ENCODE measurements around the gene PRKAG1. TPM values are rescaled to one million over a fixed set of nuclear protein-coding genes. Genes with fewer than 3 reads are reported as not detected.

The PRKAG1 gene
- total RNA-seq, 1 experiment from 2014 or later, result 57.3 TPM

GRCh38 chr12:48988030-48988649 is 30.4 kb downstream of the PRKAG1 start:
- Histone ChIP-seq H3K36me3 (ENCODE audit: control insufficient read depth, insufficient read depth, low read length) (no peaks in the 10 kb centered on the region), H3K4me1 (ENCODE audit: control insufficient read depth, insufficient read depth, low read length) (no peaks in the 10 kb centered on the region), H3K4me3 (ENCODE audit: low read depth in 2 of 2, low read length in 2 of 2) (no peak overlapping the region), H3K27ac (ENCODE audit: low read length) (no peak overlapping the region), H3K27me3 (ENCODE audit: control insufficient read depth, insufficient read depth, low read length) (peaks cover 8% of the 10 kb centered on the region), H3K9me3 (ENCODE audit: control insufficient read depth, insufficient read depth, low read depth, low read length) (no peaks in the 10 kb centered on the region)
- in situ Hi-C loops (cut with HindIII; ENCODE audit: low pct_unique_long_range_greater_than_20kb, low sequenced_read_pairs) (no loop called here), intact Hi-C loops (cut with micrococcal nuclease; ENCODE audit: unreplicated experiment) (no loop called here)
- BruUV-seq (replicated peaks), result no TSS peak
- DNase-seq (ENCODE audit: low read depth, low spot score) (no peak), ATAC-seq (peak; percentile 65)
- ChIA-PET CTCF (interaction anchor here (0.5 to 2.0 kb wide), 19 partner anchors 8 to 433 kb away, joined by 3 to 12 read pairs (median 4); partner anchors contain the start of genes DDN, WNT1 and WNT10B), POLR2A (no interaction called here)
- TF ChIP-seq REST (IDR thresholded peaks at IDR 0.05; ENCODE audit: insufficient read depth in 1 of 2, low read depth in 2 of 2, low read length in 1 of 2), result no peak
- TF ChIP-seq POLR2AphosphoS5 (IDR thresholded peaks at IDR 0.05; ENCODE audit: low read depth, low read length), result no peak
- peak; percentile 95 for TF ChIP-seq CTCF (IDR thresholded peaks at IDR 0.05)
- no peak for TF ChIP-seq TCF7L2 (IDR thresholded peaks at IDR 0.05; ENCODE audit: low read depth, low read length)
- no peak for TF ChIP-seq SIN3A (IDR thresholded peaks at IDR 0.05; ENCODE audit: borderline replicate concordance, insufficient read depth, low read depth, low read length)

GRCh38 chr12:48986720-48987291 is 31.8 kb downstream of the PRKAG1 start:
- DNase-seq (ENCODE audit: low read depth, low spot score), result no peak
- Histone ChIP-seq H3K4me3 (ENCODE audit: low read depth in 2 of 2, low read length in 2 of 2) (no peak overlapping the region), H3K36me3 (ENCODE audit: control insufficient read depth, insufficient read depth, low read length) (no peaks in the 10 kb centered on the region), H3K27ac (ENCODE audit: low read length) (no peak overlapping the region), H3K4me1 (ENCODE audit: control insufficient read depth, insufficient read depth, low read length) (no peaks in the 10 kb centered on the region), H3K9me3 (ENCODE audit: control insufficient read depth, insufficient read depth, low read depth, low read length) (no peaks in the 10 kb centered on the region), H3K27me3 (ENCODE audit: control insufficient read depth, insufficient read depth, low read length) (peaks cover 11% of the 10 kb centered on the region)
- intact Hi-C loops (cut with micrococcal nuclease; ENCODE audit: unreplicated experiment) (no loop called here), in situ Hi-C loops (cut with HindIII; ENCODE audit: low pct_unique_long_range_greater_than_20kb, low sequenced_read_pairs) (no loop called here)
- no peak for ATAC-seq
- BruUV-seq (replicated peaks), result no TSS peak
- CTCF ChIA-PET, result interaction anchor here (1.4 kb wide), 1 partner anchor 10 kb away, joined by 6 read pairs; no protein-coding TSS in a partner anchor
- TF ChIP-seq TCF7L2 (IDR thresholded peaks at IDR 0.05; ENCODE audit: low read depth, low read length) (no peak), SIN3A (IDR thresholded peaks at IDR 0.05; ENCODE audit: borderline replicate concordance, insufficient read depth, low read depth, low read length) (no peak), POLR2AphosphoS5 (IDR thresholded peaks at IDR 0.05; ENCODE audit: low read depth, low read length) (no peak), REST (IDR thresholded peaks at IDR 0.05; ENCODE audit: insufficient read depth in 1 of 2, low read depth in 2 of 2, low read length in 1 of 2) (no peak), CTCF (IDR thresholded peaks at IDR 0.05) (no peak)
- POLR2A ChIA-PET, result no interaction called here

Measured in Panc1 (cell line).